Activated CD4-positive, alpha-beta T cell treated with anti-CD3 and anti-CD28 coated beads for 24 hours (primary cell): ENCODE measurements around the gene P2RX1.
"Not testable (repeated sequence)": the region's sequence is repeated elsewhere in the genome, so short reads cannot be mapped to it uniquely, and the experiment has no call there.

ENCODE experiments used
- DNase-seq, 2 donors: peaks; one replicate each; pipeline ENCODE4 v3.0.0-alpha.2; 2020; ENCODE audit warnings: low read depth in 2 of 2

Gene P2RX1

GRCh38 chr17:3951420-3951819 lies 35.2 kb upstream of the P2RX1 start:
- no peak for DNase-seq

- no peak for DNase-seq
Observed at GRCh38 chr17:3951003-3951402, 34.7 kb upstream of the P2RX1 start.

GRCh38 chr17:3950584-3950983 lies 34.3 kb upstream of the P2RX1 start:
- no peak for DNase-seq

- no peak for DNase-seq
Observed at GRCh38 chr17:3949418-3949817, 33.2 kb upstream of the P2RX1 start.

- DNase-seq, result not testable (repeated sequence)
Observed at GRCh38 chr17:3948551-3948950, 32.3 kb upstream of the P2RX1 start.

GRCh38 chr17:3947318-3947810 lies 31.1 kb upstream of the P2RX1 start:
- no peak for DNase-seq

GRCh38 chr17:3946711-3947235 lies 30.5 kb upstream of the P2RX1 start:
- DNase-seq, result no peak

GRCh38 chr17:3944485-3945388 lies 28.5 kb upstream of the P2RX1 start:
- DNase-seq, result no peak

- DNase-seq, result no peak
Observed at GRCh38 chr17:3943240-3943891, 27.1 kb upstream of the P2RX1 start.

GRCh38 chr17:3940965-3941698 lies 24.9 kb upstream of the P2RX1 start:
- no peak for DNase-seq

GRCh38 chr17:3937359-3937758 lies 21.1 kb upstream of the P2RX1 start:
- DNase-seq, result no peak

- DNase-seq, result no peak
Observed at GRCh38 chr17:3935825-3936355, 19.6 kb upstream of the P2RX1 start.

- peak in 1 of 2 donors; percentile 18 for DNase-seq
Observed at GRCh38 chr17:3935140-3935542, 18.9 kb upstream of the P2RX1 start.

GRCh38 chr17:3929764-3930163 lies 13.5 kb upstream of the P2RX1 start:
- no peak for DNase-seq

GRCh38 chr17:3929181-3929580 lies 12.9 kb upstream of the P2RX1 start:
- no peak for DNase-seq

- DNase-seq, result no peak
Observed at GRCh38 chr17:3928406-3928805, 12.1 kb upstream of the P2RX1 start.

GRCh38 chr17:3927628-3928340 lies 11.5 kb upstream of the P2RX1 start:
- no peak for DNase-seq

- DNase-seq, result no peak
Observed at GRCh38 chr17:3926860-3927627, 10.8 kb upstream of the P2RX1 start.

GRCh38 chr17:3925684-3926485 lies 9.6 kb upstream of the P2RX1 start:
- no peak for DNase-seq
